NCI-H748 (cell line): ENCODE data around the gene SDC4.

Experiments
- DNase-seq: peaks from one replicate; lab custom pipeline; 2025; ENCODE audit not compliant: unreplicated experiment; lab: John Stamatoyannopoulos, UW

The SDC4 gene

DNA sequence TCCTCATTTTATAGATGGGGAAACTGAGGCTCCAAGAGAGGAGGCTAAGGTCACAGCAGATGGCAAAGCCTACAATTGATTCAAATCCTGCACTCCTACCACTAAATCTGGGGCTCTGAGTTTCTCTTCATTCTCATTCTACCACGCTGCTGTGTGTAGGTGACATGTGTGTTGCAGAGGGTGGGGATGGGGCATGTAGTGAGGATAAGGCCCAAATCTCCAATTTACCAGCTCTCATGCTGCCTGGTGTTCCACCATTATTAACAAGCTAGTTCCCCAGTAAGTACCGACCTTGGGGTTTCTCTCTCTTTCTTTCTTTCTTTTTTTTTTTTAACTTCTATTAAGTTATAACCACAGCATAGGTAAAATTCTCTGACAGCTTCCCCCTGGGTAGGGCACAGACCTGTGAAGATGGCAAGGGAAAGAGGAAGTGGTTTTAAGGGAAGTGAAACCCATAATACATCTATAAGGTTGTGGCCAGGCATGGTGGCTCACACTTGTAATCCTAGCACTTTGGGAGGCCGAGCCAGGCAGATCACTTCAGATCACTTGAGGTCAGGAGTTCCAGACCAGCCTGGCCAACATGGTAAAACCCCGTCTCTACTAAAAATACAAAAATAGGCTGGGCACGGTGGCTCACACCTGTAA lies 27.2 kb downstream of the SDC4 start:
- no peak for DNase-seq

DNA sequence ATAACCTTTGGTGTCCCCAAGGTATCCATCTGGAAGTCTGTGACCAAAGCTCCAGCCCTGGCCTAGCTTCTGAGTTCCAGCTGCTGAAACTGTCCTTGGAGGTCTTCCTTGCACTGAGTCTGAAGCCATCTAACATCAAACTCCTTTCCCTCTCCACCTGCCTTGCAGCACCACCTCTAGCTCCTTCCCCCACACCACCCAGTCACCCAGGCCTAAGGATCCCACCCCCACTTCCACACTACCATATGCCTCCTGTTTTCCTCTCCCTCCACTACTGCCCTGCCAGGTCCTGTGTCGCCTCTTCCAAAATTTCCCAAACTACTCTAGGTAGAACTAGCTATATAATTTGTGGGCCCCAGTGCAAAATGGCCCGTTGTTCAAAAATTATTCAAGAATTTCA lies 29.3 kb downstream of the SDC4 start:
- no peak for DNase-seq

DNA sequence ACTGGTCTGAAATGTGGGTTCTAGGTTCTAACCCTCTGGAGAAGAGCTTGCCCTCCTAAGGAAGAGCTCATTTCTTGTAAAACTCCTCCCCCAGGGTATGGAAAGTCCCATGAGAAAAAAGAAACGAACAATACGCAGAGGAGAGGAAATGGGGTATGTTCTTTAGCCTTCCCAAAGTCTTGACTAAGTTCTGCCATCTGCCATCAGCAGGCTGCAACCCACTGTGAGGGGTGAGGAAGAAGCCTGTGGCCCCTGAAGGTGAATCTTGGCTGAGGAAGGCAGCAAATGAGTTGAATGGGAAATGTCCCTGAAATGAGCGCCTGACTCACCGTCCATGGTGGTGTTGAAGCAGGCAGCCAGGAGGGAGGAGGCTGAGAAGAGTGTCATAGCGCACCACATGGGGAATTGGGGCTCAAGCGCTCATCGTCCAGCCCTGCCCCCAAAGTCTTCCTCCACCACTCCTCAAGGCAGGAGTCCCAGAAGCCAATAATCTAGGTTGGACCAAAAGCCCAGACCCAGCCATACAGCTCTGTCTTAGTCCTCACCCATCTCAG lies 29.8 kb downstream of the SDC4 start:
- no peak for DNase-seq

DNA sequence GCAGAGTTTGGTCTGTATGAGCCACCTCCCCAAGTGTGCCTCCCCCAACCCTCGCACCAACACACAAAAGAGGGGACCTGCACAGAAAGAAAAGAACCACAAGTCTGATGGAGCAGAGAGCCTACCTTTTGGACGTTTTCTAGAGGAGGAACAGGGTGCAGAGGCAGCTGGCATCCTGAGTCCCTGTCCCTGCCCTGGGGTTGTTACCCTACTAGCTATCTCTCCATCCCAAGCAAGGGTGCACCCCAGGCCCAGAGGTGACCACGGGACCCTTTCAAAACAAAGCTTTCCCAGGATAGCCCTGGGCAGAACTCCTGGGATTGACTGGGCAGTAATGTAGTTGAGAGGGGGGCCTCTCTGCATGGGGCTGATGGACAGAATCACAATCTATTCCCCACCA lies 30.4 kb downstream of the SDC4 start:
- no peak for DNase-seq

DNA sequence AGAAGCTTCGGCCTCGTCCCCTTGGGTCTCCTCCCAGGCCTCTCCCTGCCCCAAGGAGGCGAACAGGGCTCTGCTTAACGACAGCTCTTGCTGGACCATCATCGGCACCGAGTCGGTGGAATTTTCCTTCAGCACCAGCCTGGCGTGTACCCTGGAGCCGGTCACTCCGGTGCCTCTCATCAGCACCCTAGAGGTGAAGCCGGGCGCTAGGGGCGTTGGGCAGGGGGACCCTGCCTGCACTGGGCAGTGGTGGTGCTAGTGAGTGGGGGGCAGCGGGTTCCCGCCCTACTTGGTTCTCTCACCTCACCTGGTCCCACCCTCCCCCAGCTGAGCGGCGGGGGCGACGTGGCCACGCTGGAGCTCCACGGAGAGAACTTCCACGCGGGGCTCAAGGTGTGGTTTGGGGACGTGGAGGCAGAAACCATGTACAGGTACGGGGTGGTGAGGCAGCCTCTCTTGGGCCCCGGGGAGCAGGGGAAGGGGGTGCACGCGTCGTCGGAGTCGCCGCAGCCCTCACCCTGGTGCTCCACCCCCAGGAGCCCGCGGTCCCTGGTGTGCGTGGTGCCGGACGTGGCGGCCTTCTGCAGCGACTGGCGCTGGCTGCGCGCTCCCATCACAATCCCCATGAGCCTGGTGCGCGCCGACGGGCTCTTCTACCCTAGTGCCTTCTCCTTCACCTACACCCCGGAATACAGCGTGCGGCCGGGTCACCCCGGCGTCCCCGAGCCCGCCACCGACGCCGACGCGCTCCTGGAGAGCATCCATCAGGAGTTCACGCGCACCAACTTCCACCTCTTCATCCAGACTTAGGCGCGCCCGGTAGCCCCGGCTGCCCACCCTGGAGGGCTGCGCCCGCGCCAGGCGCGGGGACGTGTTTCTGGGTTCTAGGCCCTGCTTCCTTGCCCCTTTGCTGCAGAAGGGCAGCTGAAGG lies 31.8 kb downstream of the SDC4 start:
- DNase-seq = no peak

DNA sequence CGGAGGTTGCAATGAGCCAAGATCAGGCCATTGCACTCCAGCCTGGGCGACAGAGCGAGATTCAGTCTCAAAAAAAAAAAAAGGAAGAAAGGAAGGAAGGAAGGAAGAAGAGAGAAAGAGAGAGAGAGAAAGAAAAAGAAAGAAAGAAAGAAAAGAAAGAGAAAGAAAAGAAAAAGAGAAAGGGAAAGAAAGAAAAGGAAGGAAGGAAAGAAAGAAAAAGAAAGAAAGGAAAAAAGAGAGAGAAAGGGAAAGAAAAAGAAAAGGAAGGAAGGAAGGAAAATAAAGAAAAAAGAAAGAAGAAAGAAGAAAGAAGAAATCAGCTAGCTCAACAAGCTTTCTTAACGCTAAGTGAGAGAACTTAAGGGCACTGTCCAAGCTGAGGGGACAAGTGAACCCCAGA lies 32.6 kb downstream of the SDC4 start:
- DNase-seq = no peak

DNA sequence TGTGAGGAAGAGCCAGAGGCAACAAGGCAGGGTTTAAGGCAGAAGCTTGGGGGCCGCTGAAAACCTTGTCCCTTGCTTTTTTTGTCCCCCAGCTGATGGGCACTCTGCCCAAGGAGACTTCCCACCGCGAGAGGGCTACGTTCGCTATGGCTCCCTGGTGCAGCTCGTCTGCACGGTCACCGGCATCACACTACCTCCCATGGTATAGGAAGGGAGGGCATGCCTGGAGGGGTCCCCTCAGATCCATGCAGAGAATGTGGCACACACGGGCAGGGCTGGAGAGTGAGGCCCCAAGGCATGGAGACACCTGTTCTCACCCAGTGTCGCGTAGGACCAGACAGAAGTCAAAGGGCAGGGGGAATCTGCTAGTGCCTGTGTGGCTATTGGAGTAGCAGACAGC lies 34.3 kb downstream of the SDC4 start:
- no peak for DNase-seq

DNA sequence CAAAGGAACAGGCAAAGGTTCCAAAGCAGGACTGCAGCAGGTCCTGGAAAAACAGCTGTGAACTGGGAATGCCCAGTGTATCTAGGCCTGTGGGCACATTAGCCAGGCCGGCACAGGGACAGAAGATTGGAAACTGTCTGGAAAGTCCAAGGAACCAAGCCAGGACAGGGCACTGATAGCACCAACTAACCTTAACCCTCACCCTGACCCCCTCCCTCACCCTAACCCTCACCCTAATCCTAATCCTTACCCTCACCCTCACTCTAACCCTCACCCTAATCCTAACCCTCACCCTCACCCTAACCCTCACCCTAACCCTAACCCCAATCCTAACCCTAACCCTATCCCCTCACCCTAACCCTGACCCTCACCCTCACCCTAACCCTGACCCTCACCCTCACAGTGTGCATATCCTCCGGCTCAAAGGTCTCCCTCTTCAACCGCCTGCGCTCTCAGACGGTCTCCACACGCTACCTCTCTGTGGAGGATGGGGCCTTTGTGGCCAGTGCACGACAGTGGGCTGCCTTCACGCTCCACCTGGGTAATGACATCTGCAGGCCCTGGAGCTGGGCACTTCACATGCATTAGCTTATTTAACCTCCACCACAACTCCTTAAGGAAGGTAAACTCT lies 35.0 kb downstream of the SDC4 start:
- DNase-seq = no peak

DNA sequence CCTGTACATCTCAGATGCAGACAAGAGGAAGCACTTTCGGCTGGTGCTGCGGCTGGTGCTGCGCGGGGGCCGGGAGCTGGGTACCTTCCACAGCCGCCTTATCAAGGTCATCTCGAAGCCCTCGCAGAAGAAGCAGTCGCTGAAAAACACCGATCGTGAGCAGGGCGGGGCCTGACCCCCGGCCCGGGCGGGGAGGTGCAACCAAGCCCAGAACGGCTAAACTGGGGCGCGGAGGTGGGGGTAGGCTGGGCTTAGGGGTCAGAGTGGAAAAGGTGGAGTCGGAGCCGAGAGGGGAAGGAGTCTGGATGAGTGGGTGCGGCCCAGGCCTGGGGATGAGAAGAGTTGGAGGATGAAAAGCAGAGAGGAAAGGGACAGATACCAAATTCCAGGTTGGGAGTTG lies 36.0 kb downstream of the SDC4 start:
- no peak for DNase-seq

DNA sequence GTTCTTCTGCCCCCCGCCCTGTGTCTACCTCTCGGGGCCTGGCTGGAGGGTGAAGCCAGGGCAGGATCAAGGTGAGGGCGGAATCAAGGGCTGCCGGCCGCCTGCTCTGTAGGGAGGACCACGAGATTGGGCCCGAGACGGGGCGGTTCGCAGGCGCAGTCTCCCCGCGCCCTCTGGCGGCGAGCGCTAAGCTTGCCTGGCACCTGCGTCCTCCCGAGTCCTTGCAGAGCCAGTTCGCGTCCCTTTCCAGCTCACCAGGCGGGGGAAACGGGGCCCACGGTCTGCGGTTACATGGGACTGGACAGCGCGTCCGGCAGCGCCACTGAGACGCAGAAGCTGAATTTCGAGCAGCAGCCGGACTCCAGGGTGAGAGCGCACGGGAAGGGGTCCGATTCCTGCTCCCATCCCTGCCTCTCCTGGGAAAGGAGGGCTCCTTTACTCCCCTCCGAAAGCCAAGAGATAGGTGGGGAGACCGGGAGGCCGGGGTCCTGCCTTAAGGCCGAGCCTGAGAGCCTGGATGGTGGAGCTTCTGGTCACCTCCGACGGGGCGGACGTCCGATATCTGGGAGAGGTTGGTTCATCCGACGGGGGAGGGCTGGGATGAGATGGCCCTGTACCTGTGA lies 36.5 kb downstream of the SDC4 start:
- DNase-seq = peak; percentile 59

DNA sequence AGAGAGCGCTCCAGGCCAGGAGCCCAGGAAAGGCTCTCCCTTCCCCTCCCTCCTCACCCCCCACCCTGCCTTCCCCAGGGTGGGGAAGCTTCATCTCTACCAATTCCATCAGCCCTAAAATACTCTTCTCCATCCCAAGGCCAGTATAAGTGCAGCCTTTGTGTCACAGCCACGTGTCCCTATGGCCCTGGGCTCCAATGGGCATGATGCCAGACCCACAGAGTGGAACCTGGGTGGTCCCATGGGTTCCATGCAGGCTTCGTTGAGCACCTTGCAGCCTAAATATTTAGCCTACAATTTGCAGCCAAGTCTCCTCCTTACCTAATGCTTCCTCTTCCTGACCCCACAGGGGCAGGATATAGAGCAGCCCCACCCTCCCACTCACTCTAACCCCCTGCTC lies 39.1 kb downstream of the SDC4 start:
- no peak for DNase-seq

DNA sequence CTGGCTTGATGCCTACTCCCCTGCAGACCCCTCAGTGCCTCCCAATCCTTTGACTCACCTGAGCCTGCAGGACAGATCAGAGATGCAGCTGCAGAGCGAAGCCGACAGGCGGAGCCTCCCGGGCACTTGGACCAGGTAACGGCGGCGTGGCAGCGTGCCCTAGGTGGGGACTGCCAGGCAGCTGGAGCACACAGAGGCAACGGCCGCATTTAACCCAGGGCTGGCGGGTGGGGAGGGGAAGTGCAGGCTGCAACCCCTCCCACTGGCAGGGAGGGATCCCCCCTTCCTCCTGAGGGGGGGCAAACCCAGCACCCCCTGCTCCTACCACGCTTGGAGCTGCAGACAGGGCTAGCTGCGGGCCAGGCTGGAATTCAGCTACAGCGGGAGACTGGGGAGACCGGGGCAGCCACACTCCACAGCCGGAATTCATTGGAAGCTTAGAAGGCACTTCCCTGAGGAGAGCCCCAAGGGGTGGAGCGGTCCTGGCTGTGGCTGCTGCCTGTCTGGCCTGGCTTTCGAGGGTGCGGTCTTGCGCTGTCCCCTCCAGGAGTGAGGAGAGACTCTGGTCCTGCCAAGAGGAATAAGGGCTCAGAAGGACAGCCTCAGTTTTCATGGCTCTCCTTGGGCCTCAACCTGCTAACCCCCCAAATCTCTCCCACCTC lies 40.0 kb downstream of the SDC4 start, which contains the start of gene MATN4:
Gene MATN4, minus strand, starts transcription at position 183 of the 662 bp plus-strand sequence. CDS start 2,717 bp downstream, outside the sequence.
- peak; percentile 5 for DNase-seq

DNA sequence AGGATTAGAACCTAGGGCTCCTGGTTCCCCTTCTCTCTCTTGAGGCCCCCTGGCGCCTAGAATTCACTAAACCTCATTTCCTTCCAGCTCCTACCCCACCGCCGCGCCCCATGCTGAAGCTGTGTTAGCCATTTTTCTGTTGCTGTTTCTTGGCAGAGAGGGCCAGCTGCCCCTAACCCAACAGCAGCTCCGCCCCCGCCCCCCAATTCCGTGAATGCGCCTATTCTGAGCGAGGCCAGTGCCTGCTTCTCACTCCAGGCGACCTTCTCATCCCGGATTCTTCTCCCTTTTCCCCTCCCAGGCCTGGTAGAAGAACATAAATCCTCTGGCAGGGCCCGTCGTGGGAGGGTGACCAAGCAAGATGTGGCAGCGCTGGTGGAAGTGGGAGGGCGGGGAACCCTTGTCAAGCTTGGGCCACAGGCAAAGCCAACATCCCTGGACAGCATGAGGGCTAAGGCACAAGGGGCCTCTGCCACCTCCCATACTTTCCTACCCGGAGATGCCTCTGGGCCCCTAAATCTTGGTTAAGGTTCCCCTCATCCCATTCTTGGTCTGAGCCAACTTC lies 41.1 kb downstream of the SDC4 start:
- no peak for DNase-seq

DNA sequence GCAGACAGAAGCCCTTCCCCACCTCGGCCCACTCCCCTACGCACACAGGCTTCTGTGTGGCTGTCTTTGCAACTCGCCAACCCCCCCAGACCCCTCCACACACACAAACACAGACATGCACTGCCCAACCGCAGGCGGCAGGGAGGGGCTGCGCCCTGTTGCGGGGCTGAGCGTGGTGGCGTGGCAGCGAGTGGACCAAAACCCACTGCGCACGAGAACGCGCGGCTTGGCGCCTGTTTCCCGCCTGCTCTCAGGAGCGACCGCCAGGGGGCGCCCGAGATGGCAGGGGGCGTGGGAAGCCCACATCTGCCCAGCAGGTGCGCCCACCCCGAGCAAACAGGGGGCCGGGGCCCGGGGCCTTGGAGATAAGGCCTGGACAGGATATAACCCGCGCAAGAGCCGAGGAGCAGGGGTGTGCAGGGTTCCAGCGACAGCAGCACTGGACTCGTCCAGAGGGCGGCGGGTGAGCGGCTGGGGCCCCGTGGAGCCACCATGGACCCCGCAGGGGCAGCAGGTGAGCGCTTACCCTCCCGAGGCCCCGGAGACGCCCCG lies 41.7 kb downstream of the SDC4 start, which contains the start of gene RBPJL:
Gene RBPJL, plus strand, starts transcription at position 410 of the 552 bp plus-strand sequence. Its CDS starts 83 bp downstream, at position 493.
- DNase-seq = no peak

DNA sequence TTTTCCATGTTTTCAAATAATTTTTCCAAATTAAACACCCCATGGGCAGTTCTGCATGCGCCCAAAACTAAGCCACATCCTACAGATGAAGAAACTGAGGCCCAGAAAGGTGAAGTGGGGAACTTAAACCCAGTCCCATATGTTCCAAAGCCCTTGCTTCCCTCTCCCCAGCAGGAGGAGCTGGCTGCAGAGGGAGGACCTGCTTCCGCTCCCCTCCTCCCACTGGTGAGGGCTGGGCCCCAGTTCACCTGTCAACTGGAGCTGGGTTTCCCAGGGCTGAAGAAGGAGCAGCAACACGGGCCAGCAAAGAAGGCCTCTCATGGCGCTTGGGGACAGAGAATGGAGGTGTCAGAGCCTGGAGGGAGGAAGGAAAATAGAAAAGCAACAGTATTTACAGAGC lies 43.0 kb downstream of the SDC4 start:
- no peak for DNase-seq

DNA sequence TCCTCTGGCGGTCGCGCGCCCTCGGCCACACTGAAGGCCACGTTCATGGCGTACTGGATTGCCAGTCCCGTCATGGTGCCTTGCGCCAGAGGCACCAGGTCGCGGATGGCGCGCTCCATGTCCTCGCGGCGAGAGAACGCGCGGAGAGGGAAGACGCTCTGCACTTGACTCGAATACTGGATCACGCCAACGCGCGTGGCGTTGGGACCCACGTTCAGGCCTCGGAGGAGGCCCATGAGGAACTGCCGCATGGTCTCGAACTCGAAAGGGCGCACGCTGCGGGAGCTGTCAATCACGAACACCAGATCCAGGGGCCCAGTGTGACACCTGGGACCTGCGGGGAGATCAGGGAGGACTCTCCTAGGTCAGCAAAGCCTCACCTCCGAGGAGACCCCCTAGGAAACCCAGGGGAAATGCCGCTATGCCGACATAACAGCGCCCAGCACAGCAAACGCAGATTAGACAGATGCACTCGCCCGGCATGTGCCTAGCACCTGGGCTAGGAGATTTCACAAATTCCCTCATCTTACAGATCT lies 43.7 kb downstream of the SDC4 start:
- no peak for DNase-seq

DNA sequence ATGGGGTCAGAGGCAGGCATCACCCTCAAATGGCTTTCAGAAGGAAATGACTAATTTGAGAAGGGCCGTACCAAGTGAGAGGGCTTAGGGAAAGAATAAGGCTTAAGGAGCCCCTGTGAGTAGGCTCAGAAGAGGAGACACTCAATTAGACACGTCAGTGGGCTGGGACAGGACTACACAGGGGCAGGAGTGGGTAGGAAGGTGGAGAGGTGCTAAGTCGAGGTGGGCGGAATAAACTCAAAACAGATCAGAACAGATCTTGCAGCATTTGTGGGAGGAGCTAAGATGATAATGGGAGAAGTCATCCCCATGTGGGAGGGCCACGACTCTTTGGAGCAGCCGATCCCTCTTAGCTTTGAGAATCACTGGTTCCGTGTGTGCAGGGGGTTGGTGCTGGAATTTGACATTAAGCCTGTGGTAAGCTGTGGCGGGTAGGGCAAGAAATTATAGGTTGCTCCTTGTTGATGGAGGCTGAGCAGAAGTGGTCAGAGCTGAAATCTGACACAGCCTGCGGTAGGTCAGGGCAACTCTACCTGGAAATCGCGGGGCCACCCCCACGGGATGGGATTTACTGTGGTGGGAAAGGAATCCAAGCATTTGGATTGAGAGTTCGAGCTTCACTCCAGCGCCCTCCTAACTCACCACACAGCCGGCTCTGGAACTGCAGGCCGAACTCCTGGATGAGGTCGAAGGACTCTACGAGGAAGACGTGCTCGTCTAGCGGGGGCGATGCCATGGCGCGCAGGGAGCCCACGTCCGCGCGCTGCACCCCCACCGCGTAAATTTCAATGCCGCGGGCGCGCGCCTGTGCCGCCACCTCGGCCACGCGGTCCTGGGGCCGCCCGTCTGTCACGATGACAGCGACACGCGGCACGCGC lies 44.4 kb downstream of the SDC4 start:
- no peak for DNase-seq

DNA sequence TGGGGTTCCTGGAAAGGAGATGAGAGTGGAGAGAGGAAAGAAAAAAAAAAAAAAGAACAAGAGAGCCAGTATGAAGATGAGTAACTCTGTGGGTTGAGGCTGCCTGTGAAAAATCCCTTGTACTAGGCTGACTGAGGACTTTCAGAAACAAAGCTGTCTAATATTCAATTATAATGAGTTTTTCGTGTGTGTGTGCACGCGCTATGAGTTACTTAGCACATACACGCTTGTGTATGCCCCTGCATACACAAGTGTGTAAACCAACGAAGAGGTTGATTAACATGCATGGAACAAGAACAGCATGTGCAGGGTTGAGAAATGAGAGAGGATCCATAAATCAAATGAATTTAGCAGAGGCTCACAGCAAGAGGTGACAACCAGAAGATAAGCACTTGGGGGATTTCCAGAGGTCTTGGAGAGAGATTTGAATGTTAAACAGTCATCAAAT lies 46.4 kb downstream of the SDC4 start:
- no peak for DNase-seq

DNA sequence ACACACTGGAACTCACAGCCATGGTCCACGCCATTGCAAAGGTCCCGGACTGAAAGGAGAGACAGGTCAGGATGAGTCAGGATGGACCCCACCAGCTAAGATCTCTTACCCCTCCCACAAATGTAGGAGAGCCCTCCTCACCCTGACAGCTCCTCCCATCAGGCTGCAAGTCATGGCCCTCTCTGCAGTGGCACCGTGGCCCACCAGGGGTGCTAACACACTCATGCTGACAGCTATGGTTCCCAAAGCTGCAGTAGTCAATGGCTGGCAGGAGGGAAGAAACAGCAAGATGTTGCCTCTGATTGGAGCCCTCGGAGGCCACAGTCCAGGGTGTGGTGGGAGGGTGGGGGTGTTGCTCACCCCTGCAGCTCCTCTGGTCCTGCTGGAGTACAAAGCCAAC lies 47.3 kb downstream of the SDC4 start:
- no peak for DNase-seq
